NCI-H345 treated with DMSO at 0.1 percent for 48 hours (cell line): ENCODE data around the gene COL1A1.

Experiments used
- DNase-seq: peaks from one replicate; lab custom pipeline; 2025; ENCODE audit not compliant: unreplicated experiment; lab: John Stamatoyannopoulos, UW

The COL1A1 gene

DNA sequence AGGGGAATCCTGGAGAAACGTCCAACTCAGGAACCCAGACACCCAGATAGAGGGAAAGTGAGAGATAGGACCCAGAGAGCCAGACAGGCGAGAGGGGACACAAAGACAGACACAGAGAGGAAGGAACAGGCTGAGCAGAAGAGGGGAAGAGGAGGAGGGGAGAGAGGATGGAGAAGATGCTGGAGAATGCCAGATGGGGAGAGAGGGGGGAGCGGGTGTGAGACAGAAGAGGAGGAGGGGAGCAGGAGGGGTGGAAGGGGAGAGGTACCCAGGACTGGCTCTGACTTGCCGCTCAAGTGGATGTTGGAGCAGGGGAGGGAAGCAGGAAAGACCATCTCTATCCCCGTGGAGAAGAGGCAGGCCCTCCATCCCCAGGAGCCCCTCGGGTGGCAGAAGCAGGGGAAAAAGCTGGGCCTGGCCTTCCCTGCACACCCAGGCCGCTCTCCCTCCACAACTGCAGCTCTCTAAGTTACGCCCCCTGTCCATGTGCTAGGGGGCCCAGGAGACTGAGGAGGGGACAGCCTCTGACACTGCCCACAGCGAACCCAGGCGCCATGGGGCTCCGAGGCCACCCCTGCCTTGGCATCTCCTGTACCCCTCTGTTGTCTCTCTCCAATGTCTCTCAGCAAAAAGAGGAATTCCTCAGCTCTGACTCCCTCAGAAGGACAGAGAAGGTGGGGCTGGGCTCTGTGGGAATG lies 55.8 kb downstream of the COL1A1 start:
- DNase-seq, result no peak

DNA sequence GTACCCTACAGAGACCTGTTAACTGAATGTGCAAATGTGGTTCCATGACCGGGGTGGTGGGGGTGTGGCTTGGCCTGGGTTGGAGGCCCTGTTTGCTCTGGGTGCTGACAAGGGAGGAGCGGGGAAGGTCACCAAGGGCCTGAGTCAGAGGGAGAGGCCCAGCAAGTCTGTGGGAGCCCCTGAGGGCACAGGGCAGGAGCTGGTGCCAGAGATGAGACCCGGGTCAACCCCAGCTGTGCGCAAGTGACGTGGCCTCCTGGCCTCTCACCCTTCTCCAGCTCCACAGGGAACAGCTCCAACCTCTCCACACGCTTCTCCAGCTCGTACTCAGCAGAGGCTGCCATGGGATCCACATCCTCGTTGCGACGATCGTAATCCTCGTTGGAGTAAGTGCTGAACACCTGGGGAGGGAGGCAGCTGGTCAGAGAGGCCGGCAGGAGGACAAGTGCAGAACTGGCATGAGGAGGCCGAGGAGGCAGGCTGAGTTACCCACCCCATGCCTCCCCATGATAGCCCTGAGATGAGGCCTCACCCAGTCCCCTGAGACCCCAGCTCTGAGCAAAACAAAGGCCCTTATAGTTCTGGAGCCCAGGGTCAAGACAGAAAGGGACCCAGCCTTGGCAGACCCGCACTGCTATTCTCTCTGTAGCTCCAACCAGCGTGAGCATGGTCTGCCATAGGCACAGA lies 56.4 kb downstream of the COL1A1 start:
- no peak for DNase-seq

DNA sequence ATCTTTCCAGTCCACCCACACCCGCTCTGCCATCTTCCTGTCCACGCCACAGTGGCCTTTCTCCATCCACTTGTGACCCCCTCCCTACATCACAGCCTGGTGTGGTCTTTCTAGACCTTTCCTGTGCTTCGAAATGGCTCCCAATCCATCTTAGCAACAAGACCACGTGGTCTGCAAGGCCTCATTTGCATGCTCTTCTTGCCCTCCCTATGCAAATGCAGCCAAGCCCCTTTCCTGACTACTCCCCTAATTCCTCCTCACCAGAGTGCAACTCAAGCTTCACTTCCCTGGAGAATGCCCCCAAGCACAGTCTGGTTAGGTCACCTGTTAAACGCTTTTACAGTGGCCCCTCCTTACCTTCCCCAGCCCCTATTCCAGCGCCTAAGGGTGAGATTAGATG lies 57.1 kb downstream of the COL1A1 start:
- DNase-seq, result no peak

DNA sequence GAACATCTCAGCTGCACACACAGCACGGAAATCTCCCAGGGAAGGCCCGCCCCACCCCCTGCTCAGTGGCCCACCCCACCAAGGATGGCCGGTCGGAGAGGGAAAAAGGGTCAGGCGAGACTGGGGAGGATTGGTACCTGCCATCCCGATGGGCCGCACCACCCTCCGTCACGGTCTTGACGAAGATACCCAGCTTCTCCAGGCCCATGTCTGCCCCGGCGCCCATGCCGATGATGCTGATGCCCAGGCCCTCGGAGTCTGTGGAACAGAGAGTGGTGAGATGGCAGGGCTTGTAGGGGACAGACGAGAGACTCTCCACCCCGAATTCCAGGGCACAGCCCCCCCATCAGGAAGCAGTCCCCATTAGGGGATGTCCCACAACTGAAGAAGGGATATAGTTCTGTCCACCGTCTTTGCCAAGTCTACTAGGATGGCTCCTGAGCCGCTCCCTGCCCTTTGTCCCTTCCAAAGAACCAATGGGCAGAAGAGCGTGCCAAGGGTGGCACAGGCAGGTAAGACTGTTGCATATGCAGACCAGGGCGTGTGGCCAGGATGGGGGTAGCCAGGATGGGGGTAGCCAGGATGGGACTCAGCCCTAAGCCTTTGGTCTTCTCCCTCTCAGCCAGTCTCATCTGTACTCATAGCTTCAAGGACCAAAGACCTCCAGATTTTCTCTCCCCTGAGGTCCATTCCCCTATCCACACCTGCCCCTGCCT lies 57.8 kb downstream of the COL1A1 start:
- DNase-seq, result no peak

DNA sequence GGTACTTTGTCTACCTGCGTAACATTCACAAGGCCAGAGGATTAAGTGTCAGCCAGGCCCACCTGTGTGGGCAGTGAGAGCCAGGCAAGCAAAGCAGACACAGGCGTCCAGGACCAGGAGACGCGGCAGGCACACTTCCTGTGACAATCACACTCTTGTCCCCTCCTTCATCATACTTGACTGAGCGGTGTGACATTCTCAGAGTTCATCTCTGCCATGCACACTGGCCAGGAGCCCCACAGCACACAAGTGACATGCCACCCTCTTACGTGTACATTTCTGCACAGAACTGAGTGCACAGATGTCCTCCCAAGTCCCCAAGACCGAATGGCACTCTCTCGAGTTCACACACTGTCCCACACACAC lies 59.7 kb downstream of the COL1A1 start:
- DNase-seq, result no peak

DNA sequence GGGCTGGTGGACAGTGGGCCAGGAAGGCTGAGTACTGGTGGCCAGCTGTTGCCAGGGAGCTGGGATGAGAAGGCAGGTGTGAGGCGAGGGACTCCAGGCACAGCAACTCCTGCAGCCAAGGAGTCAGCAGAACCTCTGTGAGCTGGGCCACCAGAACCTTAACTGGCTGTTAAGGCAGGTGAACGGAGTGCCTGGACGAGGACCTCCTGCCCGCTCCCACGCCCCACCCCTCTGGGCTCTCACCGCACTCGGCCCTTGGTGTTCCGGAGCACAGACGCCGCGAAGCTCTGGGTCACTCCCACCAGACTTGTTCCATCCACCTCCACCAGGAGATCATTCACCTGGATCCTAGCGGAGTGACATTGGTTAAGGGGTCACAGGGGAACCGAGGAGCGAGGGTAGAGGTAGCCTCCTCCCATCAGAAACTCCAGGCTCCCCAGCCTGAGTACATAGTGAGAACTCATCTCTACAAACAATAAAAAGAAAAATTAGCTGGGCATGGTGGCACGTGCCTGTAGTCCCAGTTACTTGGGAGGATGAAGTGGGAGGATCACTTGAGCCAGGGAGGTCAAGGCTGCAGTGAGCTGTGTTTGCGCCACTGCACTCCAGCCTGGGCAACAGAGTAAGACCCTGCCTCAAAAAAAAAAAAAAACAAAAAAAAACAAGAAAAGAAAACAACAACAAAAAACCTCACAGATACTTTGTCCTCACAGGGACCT lies 60.2 kb downstream of the COL1A1 start:
- DNase-seq, result no peak

DNA sequence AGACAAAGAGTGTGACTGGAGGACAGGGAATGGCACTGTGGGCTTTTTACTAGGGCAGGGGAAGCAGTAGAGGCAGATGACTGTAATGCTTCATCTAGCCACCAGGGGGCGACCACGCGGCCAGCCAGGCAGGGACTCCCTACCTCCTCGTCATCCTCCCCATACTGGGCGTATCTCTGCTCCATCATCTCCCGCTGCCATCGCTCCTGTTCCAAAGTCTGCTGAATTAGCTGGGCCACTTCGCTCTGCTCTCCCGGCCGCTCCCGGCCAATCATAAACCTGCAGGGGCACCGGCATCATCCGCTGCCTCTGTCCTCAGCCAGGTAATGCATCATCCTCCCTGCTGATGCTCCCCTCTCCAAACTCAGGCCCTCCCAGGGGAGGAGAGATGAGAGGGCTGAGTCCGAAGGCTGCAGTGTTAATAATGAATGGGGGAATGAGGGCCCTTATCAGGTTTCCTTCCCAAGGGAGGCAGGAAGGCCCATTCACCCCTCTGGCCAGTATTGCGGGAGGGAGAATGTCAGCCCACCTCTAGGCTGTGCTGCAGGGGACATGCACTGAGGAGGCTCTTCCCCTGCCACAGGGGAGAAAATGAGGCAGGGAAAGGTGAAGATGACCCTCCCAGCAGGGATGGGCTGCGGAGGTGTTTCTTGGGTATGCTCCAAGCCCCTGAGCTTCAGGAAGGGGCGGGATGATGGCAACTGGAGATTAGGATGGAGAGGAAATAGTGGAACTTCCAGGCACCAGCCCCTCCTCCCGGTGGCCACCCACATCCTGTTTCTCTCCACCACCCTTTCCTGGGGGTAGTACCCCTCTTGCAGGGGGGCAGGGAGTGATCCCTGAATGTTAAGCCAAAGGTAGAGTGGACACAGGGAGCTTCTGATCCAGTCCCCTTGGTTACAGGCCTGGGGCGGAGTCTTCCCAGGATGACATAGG lies 61.2 kb downstream of the COL1A1 start:
- DNase-seq, result peak; percentile 21

DNA sequence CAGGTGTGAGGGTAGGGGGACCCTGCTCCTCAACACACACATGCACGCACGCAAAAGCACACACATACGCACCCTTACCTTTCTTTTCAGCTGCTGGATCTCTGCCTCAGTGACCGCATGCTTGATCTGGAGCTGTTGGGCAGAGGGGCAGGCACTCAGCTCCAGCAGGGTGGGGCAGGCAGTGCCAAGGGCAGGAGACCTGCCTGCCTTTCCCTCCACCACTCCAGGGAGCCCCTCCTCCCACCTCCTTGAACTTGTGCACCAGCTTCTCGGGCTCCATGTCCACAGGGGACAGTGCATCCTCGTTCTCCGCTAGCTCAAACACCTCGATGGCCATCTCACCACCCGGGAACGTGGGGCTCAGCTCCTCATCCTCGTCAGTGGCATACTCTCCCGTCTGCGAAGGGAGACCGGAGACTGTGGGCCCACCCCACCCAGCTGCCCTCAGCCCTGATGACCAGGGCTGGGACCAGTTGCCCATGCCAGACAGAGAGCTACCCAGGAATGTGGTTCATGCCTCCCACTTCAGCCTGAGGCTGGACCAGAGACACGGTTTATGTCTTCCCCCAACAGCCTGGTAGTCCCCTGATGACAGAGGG lies 62.1 kb downstream of the COL1A1 start:
- no peak for DNase-seq

DNA sequence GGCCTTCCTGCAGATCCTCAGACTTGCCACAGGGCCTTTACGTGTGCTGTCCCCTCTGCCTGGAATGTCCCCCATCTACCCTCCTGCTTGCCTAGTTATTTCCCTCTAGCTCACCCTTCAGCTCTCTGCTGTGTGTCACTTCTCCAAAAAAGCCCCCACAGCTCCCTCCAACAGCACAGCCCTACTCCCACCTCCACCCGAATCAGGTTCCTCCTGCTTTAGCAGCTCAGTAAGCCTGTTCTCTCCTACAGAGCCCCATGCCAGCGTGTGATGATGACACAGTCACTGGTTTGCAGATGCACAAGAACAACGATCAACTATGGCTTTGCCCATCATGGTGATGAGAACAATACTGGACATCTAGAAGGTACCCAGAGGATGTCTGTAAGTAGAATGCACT lies 64.4 kb downstream of the COL1A1 start:
- no peak for DNase-seq

DNA sequence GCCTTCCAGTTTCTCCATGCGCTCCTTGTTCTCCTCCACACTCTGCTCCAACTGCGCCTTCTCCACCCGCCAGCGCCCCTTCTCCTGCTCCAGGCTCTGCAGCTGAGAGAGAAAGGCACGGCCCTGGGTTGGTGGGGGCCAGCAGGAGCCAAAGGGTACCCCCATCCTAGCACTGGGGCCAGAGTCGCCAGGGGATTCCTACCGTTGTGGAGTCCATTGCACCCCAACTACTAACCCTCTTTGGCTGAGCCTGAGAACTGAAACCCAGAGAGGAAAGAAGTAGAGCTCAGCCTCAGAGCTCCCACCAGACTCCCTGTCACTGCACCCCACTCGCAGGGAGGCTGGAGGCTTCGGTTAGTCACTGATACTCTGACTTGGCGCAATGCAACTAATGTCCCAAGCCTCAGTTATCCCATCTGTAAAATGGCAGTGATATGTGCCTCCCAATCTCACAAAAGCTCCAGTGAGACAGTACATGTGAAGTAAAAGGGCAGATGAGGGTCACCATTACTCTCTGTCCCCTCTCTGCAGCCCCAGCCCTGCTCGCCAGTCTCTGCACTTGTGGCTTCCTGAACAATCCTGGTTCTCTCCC lies 65.2 kb downstream of the COL1A1 start:
- no peak for DNase-seq

DNA sequence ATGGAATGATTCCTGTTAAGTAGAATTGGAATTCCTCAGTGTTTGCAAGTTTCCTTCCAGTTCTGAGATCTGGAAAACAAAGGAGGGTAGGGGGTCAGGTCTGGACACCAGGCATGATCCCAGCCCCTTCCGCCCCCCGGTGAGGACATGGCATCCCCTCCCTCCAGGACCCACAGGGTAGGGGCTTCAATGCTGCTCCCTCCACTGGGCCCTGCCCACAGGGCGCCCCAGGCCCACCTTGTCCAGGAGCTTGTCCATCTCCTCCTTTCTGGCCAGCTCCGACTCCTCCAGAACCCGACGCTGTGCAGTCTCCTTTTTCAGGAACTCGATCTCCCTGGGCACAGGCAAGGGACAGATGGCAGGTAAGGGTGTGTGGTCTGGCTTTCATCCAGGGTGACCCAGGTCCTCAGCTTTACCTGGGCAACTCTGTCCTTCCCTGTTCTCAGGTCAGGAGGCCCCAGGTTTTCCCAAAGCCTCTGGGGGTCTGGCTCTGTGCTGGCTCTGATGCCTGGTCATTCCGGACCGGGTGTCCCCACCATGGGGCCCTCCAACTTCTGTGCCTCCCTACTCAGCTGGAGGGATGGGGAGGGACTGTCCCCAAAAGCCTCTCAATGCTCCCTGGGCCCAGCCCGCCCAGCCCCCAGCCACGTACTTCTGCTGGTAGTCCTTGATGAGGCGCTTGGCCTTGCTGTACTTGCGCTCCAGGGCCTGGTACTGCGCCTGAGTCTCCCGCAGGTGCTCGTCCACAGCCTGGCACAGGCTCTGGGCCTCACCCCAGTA lies 65.9 kb downstream of the COL1A1 start:
- no peak for DNase-seq

DNA sequence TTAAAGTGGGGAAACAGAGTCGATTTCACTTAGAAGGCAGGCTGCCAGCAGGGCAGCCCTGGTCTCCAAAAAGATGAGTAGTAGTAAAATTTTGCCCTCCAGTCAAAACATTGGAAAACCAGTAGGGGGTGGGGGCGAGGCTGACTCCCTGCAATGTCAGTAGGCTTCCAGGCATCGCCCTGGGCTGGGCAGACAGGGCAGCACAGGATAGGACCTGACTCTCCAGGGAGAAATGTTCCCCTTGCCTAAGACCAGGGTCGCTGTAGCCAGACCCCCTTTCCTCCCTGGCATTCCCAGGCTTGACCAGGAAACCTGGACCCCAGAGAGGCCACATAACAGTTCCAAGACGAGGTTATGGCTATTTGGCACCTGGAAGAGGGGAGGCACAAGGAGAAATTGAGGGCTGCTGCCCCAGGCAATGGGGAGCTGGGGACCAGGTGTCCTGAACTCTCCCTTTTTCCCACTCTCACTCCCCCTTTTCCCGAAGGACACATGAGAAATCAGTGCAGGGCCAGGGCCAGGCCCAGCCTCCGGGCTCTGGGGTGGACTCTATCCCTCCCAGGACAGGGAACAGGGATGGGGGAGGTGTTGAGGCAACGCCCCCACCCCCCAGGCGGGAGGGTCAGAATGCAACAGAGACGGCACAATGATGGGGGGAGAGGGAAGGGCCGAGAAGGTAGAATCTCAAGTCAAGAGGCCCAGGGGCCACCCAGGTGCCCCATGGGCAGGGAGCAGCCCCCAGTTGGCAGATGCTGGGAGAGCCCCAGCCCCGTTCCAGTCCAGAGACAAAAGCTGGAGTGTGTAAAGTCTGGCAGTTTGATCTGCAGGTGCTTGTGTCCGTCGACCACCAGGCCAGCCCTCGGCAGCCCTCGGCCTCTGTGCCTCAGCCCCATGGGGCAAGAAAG lies 67.0 kb downstream of the COL1A1 start:
- DNase-seq, result no peak

DNA sequence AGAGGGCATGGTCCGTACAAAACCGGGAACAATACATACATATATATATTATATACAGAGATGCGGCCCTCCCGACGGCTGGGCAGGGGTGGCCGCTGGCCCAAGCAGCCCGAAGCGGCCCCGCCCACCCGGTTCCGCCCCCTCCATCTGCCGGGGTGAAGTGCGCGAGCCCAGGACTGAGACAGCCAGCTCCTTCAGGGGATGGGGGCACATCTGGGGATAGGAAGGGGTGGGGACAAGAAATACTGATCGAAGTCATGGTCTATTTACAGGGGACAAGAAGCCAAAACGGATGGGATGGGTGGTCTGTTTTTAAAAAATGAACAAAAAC lies 67.7 kb downstream of the COL1A1 start:
- DNase-seq, result no peak
